Kidney glomerular epithelial cell (primary cell): Measurements from ENCODE around the gene ZNF672.

ENCODE experiments used
- DNase-seq: peaks from one replicate; lab custom pipeline; 2025; lab: John Stamatoyannopoulos, UW

The ZNF672 gene

DNA sequence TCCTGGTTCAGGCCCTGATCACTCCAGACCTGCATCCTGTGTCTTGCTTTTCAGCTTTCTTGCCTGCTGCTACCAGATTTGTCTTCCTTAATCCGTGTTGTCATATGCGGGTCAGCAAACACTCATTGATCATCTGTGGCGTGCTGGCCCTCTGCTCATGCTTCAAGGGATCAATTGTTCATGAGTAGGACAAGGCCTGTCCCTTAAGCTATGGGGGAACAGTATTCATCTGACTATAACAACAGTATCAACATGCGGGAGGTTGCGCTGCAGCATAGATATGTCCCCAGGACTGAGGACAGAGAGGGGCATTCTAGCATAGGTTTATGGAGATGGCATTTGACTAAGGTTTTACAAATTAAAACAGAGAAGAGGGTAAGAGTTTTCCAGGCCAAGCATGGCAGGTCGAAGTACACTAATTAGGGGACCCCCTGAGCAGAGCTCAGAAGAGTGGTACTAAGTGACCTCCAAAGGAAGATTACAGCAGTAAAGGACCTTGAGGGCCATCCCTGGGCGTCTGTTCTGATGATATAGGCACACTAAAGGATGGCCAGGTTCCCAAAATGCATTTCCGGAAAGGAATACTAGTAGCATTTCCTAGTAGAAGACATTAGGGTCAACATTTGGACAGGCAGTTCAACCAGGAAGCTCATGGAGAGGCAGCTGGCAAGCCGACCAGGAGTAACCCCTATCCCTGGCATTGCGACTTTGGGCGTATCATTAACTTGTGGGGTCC, 811 bp upstream of the ZNF672 start:
- no peak for DNase-seq

GRCh38 chr1:248838357-248839167, 538 bp downstream of the ZNF672 start:
- peak; percentile 74 for DNase-seq

GRCh38 chr1:248839168-248839555, 1.1 kb downstream of the ZNF672 start:
- DNase-seq, result no peak

DNA sequence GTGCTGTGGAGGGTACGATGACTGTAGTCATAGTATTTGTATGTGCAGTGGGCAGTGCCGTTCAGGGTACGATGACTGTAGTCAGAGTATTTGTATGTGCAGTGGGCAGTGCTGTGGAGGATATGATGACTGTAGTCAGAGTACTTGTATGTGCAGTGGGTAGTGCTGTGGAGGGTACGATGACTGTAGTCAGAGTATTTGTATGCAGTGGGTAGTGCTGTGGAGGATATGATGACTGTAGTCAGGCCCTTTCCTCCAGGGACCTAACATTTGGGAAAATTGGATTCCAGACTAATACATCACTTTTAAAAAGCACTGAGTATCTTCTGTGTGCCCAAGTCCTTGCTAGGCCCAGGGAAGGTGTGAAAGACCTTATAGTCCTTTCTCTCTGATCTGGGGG, 2.9 kb downstream of the ZNF672 start:
- DNase-seq, result no peak

DNA sequence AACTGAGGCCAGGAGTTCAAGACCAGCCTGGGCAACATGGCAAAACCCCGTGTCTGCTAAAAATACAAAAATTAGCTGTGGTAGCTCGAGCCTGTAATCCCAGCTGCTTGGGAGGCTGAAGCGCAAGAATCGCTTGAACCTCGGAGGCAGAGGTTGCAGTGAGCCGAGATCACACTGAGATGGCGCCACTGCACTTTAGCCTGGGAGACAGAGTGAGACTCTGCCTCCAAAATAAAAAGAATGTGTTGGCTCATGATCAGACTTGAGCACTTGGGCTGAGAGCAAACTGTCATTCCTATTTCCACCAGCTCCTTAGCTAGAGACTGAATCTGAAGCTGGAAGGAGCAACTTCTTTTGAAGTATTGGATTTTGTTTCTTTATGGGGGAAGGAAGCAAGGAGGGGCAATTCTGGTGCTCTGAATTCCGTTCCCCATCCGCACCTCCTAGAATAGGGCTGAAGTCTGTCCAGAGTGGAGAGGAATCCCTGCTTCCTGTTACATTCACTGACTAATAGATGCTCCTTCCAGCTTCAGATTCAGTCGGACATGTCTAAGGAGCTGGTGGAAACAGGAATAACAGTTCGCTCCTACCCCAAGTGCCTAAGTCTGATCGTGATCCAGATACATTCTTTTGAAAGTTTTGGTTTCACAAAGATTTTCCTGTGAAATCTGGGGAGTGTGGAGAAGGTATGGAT, 3.8 kb downstream of the ZNF672 start:
- DNase-seq, result no peak

DNA sequence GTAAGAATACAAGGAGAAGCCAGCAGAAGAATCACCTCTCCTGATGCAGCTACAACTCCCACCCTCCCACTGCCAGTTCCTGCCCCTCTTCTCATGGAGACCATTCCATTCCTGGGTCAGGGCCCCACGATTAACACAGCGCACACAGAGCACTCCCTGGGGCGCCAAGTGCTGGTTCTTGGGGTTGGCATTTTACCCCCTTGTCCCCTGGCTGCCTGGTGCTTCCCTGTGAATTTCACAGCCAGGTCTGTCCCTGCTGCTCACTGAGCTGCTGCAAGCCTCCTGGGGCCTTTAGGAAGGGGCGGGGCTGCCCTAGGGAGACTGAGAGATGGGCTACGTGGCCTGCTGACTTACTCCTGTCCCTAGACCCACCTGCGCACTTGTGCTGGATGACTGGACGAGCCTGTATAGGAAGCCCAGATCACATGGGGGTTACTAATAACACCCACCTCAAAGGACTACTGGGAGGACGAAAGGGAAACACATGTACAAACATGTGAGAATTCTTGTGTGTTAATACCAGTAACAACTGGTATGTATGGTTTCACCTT, 4.8 kb downstream of the ZNF672 start:
- DNase-seq, result no peak

DNA sequence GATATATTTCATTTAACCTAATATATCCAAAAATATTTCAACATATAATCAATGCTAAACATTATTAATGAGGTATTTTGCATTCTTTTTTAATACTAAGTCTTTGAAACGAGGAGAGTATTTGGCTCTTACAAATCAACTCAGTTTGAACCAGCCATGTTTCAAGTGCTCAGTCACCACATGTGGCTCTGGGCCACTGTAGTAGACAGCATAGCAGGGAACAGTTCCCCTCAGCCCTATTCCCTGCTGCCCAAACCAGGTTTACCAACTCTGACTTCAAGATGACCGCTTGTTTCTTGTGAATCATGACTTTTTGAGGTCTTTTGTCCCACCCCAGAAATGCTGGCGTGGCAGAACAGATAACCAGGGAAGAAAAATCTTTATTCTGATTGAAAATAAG, 5.7 kb downstream of the ZNF672 start:
- no peak for DNase-seq

DNA sequence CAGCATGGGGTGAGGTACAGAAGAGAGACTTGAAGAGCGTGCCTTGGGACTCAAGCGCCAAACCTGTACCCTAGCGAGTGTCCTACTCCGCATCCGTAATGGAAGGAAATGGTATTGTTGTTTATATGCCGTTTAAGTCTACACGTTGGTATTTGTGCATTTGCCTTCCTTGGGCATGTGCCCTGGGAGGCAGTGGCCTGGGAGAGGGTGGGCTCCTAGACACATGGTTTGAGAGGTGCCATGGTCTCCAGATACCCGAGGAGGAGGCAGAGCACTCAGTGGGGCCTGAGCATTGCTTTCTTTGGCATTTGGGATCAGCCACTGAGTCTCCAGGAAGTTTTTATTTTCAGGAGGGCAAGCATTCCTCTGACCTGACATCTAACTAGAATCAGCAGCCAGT, 6.5 kb downstream of the ZNF672 start:
- no peak for DNase-seq

DNA sequence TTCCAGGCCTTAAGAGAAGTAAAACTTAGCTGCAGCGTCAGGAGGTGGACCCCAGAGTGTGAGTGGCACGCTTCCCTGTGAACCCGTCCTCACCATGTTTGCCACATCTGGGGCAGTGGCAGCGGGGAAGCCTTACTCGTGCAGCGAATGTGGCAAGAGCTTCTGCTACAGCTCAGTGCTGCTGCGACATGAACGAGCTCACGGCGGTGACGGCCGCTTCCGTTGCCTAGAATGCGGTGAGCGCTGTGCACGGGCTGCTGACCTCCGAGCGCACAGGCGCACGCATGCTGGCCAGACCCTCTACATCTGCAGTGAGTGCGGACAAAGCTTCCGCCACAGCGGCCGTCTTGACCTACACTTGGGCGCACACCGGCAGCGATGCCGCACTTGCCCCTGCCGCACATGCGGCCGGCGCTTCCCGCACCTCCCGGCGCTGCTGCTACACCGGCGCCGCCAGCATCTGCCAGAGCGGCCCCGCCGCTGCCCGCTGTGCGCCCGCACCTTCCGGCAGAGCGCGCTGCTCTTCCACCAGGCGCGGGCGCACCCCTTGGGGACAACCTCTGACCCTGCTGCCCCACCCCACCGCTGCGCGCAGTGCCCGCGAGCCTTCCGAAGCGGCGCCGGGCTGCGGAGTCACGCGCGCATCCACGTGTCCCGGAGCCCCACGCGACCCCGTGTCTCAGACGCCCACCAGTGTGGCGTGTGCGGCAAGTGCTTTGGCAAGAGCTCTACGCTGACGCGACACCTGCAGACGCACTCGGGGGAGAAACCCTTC, 9.3 kb downstream of the ZNF672 start:
- DNase-seq, result no peak

GRCh38 chr1:248847956-248848561, 10.0 kb downstream of the ZNF672 start:
- no peak for DNase-seq

DNA sequence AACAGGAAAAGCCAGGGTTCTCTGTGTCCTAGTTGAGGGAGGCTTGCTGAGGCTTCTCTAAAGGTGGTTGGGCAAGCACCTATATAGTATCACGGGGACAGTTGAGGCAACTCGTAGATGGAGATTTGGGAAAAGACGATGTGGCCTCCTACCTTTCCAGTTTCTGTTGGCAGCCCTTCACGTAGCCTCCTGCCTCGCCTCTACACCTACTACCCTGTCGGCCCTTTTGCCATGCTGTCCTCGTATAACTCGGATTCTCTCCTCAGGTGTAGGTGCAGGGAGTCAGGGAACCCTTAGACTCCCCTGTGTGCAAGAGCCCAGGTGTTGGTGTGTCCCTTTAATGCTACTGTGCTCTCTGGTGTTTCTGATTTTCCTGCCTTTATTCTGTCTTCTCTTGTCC, 10.6 kb downstream of the ZNF672 start:
- no peak for DNase-seq

- DNase-seq, result no peak
Measured at GRCh38 chr1:248849152-248849551, 11.1 kb downstream of the ZNF672 start.

DNA sequence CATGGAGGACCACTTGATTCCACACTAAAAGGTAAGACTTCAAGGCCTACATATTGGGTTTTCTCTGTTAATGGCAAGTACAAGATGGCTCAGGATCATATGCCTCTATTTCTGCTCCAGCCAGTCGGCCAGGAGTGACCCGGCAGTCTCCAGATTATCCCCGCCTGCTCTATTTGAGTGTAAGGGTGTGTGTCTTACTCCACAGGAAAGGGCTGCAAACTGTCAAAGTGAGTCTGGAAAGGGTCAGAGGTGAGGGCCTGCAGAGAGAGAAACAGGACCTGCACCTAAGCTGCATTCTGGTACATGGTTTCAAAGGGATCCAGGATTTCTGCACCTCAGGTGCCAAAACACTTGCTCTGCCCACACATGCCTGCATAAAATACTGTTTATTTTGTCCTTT, 11.6 kb downstream of the ZNF672 start:
- no peak for DNase-seq

DNA sequence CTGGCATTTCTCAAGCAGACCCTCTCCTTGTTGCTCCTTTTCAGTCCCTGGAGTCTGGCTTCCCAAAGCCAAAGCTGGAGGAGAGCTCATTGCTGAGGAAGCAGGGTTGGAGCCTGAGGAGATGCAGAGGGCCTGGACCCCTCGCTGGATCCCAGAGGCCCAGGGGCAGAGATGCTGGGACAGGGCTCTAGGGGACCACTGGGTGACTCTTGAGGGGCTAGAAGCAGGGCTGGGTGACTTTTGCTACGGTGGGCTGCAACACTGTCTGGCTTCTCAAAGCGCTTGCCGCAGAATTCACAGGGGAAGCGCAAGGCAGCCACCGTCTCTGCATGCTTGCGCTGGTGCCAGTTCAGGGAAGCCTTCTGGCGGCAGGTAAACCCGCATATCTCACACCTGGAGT, 12.1 kb downstream of the ZNF672 start:
- no peak for DNase-seq

GRCh38 chr1:248850536-248851251, 12.7 kb downstream of the ZNF672 start:
- no peak for DNase-seq

DNA sequence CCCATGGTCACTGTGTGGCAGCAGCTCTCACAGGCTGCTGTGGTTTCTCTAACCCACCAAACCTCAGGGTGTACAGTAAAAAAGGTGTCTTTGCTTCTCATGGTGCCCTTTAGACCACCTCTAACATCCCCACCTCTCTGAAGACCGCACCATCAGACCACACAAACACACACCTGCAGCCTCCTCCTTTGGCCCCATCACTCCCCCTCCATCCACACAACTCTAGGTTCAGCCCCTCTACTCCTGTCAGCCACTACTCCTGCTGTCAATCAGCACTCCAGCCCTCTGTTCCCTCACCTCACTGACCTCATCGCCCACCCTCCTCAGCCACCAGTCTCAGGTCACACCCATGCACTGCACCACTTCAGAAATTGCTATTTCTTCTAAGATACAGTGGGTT, 13.4 kb downstream of the ZNF672 start:
- DNase-seq, result no peak

DNA sequence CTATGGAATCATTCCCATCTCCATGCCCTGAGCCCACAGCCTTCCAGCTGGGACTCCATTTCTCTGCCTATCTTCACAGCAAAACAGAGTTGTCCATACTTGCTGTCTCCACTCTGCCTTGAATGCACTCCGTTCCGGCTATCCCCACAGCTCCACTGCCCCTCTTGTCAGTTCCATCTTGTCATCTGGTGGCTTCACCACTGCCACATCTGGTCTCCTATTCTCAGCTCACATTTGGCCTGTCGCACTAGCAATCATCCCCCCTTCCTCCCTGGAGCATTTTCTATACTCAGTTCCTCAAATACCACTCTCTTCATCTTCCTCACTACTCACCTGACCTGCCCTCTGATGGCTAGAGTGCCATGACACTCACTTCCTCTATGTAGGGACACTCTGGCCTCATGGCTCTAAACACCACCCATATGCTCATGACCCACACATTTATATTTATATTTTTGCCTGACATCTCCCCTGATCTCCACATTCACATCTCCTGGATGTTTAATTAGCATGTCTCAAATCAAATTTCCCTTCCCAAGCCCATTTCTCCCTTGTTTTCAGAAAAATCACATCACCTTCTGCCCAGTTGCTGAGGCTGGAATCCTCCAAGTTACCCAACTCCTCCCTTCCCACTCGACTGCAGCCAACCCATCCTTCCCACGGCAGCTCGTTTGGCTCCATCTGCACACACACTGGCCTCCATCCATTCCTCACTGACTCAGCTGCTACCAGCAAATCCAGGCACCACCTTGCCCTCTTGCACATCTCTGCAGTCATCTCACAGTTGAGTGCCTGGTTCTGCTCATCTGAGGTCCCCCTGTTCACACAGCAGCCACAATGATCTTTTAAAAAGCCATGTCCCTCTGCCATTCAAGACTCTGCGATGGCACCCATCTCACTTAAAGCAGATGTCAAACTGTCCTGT, 14.7 kb downstream of the ZNF672 start:
- no peak for DNase-seq

DNA sequence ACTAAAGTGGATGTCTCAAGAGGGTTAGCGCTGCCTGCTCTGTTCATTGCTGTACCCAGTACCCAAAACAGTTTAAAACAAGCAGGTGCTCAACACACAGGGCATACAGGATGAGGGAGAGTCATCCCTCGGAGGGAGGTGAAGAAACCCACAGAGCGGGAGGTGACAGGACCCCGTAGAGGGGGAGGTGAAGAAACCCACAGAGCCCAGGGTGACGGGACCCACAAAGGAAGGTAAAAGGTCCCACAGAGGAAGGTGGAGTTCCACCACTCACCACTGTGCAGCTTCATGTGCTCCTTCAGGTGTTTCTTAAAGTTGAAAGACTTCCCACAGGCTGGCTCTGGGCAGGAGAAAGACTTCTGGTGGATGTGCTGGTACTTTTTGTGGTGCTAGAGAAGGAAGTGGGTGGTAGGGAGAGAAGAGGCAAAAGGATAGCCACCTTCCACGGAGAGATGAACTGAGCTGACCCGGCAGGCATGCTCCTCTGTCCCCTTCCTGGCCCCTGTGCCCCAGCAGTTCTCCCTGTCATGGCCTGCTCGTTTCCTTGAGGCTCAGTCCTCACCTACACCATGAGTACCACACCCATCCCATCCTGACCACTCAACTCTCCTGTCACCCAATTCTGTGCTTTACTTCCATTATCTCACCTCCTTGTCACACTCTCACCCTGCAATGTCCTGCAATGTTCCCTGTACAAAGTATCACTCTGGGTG, 15.8 kb downstream of the ZNF672 start:
- DNase-seq, result no peak

GRCh38 chr1:248855580-248855979, 17.6 kb downstream of the ZNF672 start:
- DNase-seq, result no peak
